Tibial nerve (tissue), 4 donors: Measurements from ENCODE around the gene ZBTB39. TPM values are rescaled to one million over a fixed set of nuclear protein-coding genes. Genes with fewer than 3 reads are reported as not detected.
"Not testable (repeated sequence)": the region's sequence is repeated elsewhere in the genome, so short reads cannot be mapped to it uniquely, and the experiment has no call there.

Experiments
- DNase-seq, 2 donors: peaks; one replicate each; pipeline ENCODE4 v3.0.0-alpha.2; 2019; ENCODE audit warnings: low spot score in 2 of 2
- H3K27ac ChIP-seq, 4 donors: fragments of 200-600 bp; sonication (generic) in 3 of 4; one replicate each; pipeline ENCODE4 v1.5.1; 2017 to 2019; ENCODE audit warnings: mild to moderate bottlenecking in 1 of 4
- H3K27me3 ChIP-seq, 2 donors: fragments of 200-600 bp; sonication (generic) in 1 of 2; one replicate each; pipeline versions ENCODE4 v1.5.1 to v1.6.0; 2017 to 2019
- H3K36me3 ChIP-seq, 3 donors: fragments of 200-600 bp; sonication (generic); one replicate each; pipeline ENCODE4 v1.5.1; 2018 to 2019
- H3K4me1 ChIP-seq, 4 donors: fragments of 200-600 bp; sonication (generic) in 3 of 4; one replicate each; pipeline ENCODE4 v1.5.1; 2017 to 2019
- H3K4me3 ChIP-seq, 4 donors: fragments of 200-600 bp; sonication (generic) in 3 of 4; one replicate each; pipeline ENCODE4 v1.5.1; 2017 to 2019; ENCODE audit warnings: mild to moderate bottlenecking in 1 of 4, moderate library complexity in 1 of 4
- H3K9me3 ChIP-seq, 4 donors: fragments of 200-600 bp; sonication (generic) in 3 of 4; one replicate each; pipeline ENCODE4 v1.5.1; 2017 to 2019
- EP300 ChIP-seq, 2 donors: sonication (generic); formaldehyde crosslinking; IDR thresholded peaks; one replicate each; pipeline ENCODE4 v1.6.1; 2017; ENCODE audit warnings: antibody characterized with exemption in 2 of 2, mild to moderate bottlenecking in 1 of 2
- POLR2A ChIP-seq, 2 donors: fragments of 450-650 bp; IDR thresholded peaks; one replicate each; pipeline ENCODE4 v1.6.1; 2017; ENCODE audit warnings: antibody characterized with exemption in 2 of 2, mild to moderate bottlenecking in 2 of 2, moderate library complexity in 2 of 2
- WGBS, 2 donors: methylation state at CpG; one replicate each; pipeline ENCODE4 v1.1.5; 2018; 5-methylcytosine and 5-hydroxymethylcytosine counted together
- total RNA-seq, 4 donors: library from RNA; depleted of rRNA; stranded (reverse); fragments of >200 nt; gene quantifications; one replicate each; pipeline ENCODE4 v1.1.0, GENCODE V29; 2016
- TF ChIP-seq, protein P1 (sequence below), 5 experiments: fragments of 200-600 bp in 3 of 5; fragments of 450-650 bp in 2 of 5; sonication (generic) in 3 of 5; IDR thresholded peaks; one replicate each; pipeline ENCODE4 v1.5.1; 2016 to 2019; ENCODE audit warnings: antibody characterized with exemption in 5 of 5, mild to moderate bottlenecking in 3 of 5, moderate library complexity in 2 of 5

ZBTB39 gene
- total RNA-seq, 4 donors from 2014 or later = 3.6 to 6.8 (median 5.4) TPM

DNA sequence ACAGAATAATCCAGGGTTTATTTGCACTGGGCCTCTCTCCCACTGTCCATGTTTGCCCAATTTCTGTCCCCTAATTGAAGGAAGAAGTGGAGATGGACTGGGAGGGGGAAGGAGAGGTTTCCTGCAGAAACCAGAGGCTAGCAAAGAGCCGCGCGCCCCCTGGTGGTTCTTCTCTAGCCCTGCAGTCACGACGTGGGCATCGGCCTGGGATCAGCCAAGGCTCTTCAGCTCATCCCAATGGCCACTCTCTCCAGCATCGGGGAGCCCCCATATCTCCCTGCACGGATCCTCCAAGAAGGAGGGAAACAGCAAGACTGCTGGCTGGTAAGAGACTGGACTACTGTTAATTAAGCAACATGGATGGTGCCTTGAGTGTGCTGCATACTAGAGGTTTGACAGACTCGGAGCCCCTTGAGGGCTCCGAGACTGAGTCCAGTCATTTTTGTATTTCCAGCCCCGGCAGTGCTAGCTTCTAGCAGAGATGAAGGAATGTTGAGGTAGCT is 18.7 kb downstream of the ZBTB39 start:
- no peaks in the 10 kb centered on the region for H3K9me3 ChIP-seq
- WGBS, 2 donors = 22 to 24% methylated on average over 11 of the region's 11 CpGs
- no peak overlapping the region for H3K27ac ChIP-seq
- H3K36me3 ChIP-seq = no peaks in the 10 kb centered on the region
- H3K27me3 ChIP-seq = no peaks in the 10 kb centered on the region
- TF ChIP-seq, protein P1, sequence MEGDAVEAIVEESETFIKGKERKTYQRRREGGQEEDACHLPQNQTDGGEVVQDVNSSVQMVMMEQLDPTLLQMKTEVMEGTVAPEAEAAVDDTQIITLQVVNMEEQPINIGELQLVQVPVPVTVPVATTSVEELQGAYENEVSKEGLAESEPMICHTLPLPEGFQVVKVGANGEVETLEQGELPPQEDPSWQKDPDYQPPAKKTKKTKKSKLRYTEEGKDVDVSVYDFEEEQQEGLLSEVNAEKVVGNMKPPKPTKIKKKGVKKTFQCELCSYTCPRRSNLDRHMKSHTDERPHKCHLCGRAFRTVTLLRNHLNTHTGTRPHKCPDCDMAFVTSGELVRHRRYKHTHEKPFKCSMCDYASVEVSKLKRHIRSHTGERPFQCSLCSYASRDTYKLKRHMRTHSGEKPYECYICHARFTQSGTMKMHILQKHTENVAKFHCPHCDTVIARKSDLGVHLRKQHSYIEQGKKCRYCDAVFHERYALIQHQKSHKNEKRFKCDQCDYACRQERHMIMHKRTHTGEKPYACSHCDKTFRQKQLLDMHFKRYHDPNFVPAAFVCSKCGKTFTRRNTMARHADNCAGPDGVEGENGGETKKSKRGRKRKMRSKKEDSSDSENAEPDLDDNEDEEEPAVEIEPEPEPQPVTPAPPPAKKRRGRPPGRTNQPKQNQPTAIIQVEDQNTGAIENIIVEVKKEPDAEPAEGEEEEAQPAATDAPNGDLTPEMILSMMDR (IDR thresholded peaks at IDR 0.05) = peak; percentile 84 to 91 (median 90)
- TF ChIP-seq POLR2A (IDR thresholded peaks at IDR 0.05) (no peak), EP300 (IDR thresholded peaks at IDR 0.05) (no peak)
- DNase-seq = peak in 1 of 2 donors; percentile 68
- H3K4me3 ChIP-seq = no peak overlapping the region
- peaks cover 0 to 24% (median 0%) of the 10 kb centered on the region in 4 donors for H3K4me1 ChIP-seq

DNA sequence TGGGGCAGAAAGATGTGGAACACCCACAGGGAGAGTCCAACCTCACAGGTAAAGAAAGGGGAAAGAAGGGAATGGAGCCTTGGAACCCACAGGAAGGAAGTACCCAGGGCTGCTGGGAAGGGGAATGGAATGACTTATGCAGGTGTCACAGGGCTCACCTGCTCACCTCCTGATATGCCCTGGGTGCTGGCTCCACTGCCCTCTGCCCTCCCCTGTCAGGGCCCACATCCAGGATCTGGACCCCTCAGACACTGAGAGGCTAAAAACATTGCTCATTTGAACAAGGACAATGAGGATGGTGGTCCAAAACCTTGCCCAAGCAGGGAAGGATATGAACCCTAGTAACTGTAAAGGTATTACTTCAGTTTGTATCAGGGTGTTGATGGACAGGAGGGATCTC is 19.3 kb downstream of the ZBTB39 start:
- DNase-seq = no peak

GRCh38 chr12:56985714-56986113 is 20.6 kb downstream of the ZBTB39 start:
- H3K27me3 ChIP-seq, H3K9me3 ChIP-seq, H3K4me3 ChIP-seq, H3K36me3 ChIP-seq, DNase-seq, H3K27ac ChIP-seq: not testable (repeated sequence)
- peaks cover 0 to 16% (median 0%) of the 10 kb centered on the region in 4 donors for H3K4me1 ChIP-seq
- 71 to 78% methylated on average over 4 to 5 of the region's 6 CpGs for WGBS, 2 donors

More for the DNA sequence above, 19.3 kb downstream of the ZBTB39 start:
- H3K27ac ChIP-seq = no peak overlapping the region
- no peak overlapping the region for H3K4me3 ChIP-seq
- no peaks in the 10 kb centered on the region for H3K36me3 ChIP-seq
- TF ChIP-seq POLR2A (IDR thresholded peaks at IDR 0.05) (no peak), EP300 (IDR thresholded peaks at IDR 0.05) (no peak)
- TF ChIP-seq, protein P1 (IDR thresholded peaks at IDR 0.05) = no peak
- no peaks in the 10 kb centered on the region for H3K27me3 ChIP-seq
- no peaks in the 10 kb centered on the region for H3K9me3 ChIP-seq
- H3K4me1 ChIP-seq = peaks cover 0 to 24% (median 0%) of the 10 kb centered on the region in 4 donors

DNA sequence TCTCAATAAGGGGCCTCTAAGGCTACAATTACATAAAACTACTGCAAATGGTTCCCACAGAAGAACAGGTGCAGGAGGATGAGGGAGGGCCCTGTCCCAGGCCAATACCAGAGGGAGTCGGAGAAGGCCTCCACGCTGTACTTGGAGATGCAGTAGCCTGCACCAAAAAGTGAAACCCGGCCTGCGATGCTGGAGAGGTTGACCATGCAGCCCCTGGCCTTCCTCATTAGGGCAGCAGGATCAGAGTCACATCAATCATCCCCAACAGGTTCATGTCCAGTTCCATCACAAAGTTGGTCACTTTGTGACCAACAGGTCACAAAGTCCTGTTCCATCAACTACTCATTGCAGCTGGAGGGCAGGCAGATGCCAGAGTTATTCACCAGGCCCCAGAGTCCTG is 23.0 kb downstream of the ZBTB39 start:
- DNase-seq = no peak
- Histone ChIP-seq H3K27ac (no peak overlapping the region), H3K4me3 (no peak overlapping the region), H3K9me3 (no peaks in the 10 kb centered on the region), H3K4me1 (peaks cover 0 to 10% (median 0%) of the 10 kb centered on the region in 4 donors), H3K36me3 (peaks cover 0 to 22% (median 0%) of the 10 kb centered on the region in 3 donors), H3K27me3 (no peaks in the 10 kb centered on the region)
- no peak for TF ChIP-seq EP300 (IDR thresholded peaks at IDR 0.05)
- TF ChIP-seq, protein P1 (IDR thresholded peaks at IDR 0.05) = no peak
- TF ChIP-seq POLR2A (IDR thresholded peaks at IDR 0.05) = no peak
- WGBS, 2 donors = 86 to 88% methylated on average over 4 of the region's 4 CpGs

- H3K4me3 ChIP-seq, H3K4me1 ChIP-seq, H3K9me3 ChIP-seq, H3K27me3 ChIP-seq, DNase-seq, H3K27ac ChIP-seq: not testable (repeated sequence)
- 100% methylated on average over 2 of the region's 3 CpGs; no CpG with 5 or more reads in 1 of the 2 donors for WGBS, 2 donors
- H3K36me3 ChIP-seq = peaks cover 0 to 22% (median 0%) of the 10 kb centered on the region in 3 donors
These were observed 23.6 kb downstream of the ZBTB39 start for GRCh38 chr12:56982578-56983236.

DNA sequence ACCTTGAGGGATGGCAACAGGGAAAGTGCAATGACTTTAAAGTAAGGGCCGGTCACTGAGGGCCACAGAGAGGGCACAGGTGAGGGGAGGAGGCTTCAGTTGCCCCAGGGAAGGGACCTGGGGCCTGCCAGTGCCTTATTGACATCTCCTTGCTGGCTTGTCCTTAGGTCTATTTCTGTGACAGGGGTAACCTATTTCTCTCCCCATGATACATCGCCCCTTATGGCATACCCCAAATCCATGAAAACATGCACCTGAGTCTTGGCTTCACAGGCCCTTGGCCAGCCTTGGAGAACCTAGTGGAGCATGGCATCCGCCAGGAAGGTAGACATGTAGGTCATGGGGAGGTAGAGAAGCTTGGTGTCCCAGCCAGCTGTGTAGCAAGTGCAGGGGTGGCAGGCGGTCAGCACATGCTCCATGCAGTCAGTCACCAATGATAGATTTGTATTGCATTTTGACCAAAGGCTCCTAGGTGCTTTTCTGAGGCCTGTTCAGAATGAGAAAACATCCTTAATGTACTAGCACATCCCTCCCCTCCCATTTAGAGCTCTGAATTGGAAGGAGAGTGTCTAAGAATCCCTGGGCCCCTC is 25.3 kb downstream of the ZBTB39 start:
- Histone ChIP-seq H3K27ac (no peak overlapping the region), H3K9me3 (no peaks in the 10 kb centered on the region), H3K4me1 (no peaks in the 10 kb centered on the region), H3K36me3 (peaks cover 0 to 22% (median 0%) of the 10 kb centered on the region in 3 donors), H3K27me3 (no peaks in the 10 kb centered on the region), H3K4me3 (no peak overlapping the region)
- no peak for DNase-seq
- TF ChIP-seq POLR2A (IDR thresholded peaks at IDR 0.05) = no peak
- no peak for TF ChIP-seq EP300 (IDR thresholded peaks at IDR 0.05)
- TF ChIP-seq, protein P1 (IDR thresholded peaks at IDR 0.05) = no peak
- 92 to 96% methylated on average over 4 of the region's 4 CpGs for WGBS, 2 donors
